Ovary (tissue), 9 donors: ENCODE results near the gene CRTC3. TPM values are rescaled to one million over a fixed set of nuclear protein-coding genes. Genes with fewer than 3 reads are reported as not detected.
A peak's percentile ranks its signal among the peaks of the same experiment; 100 is the strongest.
"Not testable (repeated sequence)": the region's sequence is repeated elsewhere in the genome, so short reads cannot be mapped to it uniquely, and the experiment has no call there.

Source experiments
- DNase-seq, 5 donors: peaks; one replicate each; pipeline ENCODE4 v3.0.0-alpha.2; 2019 to 2020
- H3K27ac ChIP-seq, 2 donors: fragments of 200-600 bp; one replicate each; pipeline versions ENCODE4 v1.5.1 to v1.8.0; 2019 to 2022
- H3K27me3 ChIP-seq: fragments of 200-600 bp; one replicate; pipeline ENCODE4 v1.8.0; 2022
- H3K36me3 ChIP-seq: fragments of 200-600 bp; sonication (generic); one replicate; pipeline ENCODE4 v1.5.1; 2019
- H3K4me1 ChIP-seq: one replicate; pipeline ENCODE4 v1.8.1; 2013; ENCODE audit warnings: mild to moderate bottlenecking, moderate library complexity; ENCODE audit not compliant: insufficient read depth
- H3K4me3 ChIP-seq: fragments of 200-600 bp; sonication (generic); one replicate; pipeline ENCODE4 v1.5.1; 2017
- H3K9me3 ChIP-seq, 2 donors: fragments of 200-600 bp in 1 of 2; sonication (generic) in 1 of 2; one replicate each; pipeline versions ENCODE4 v1.5.1 to v1.8.1; 2013 to 2019; ENCODE audit warnings: mild to moderate bottlenecking in 1 of 2, moderate library complexity in 1 of 2
- EP300 ChIP-seq: sonication (generic); formaldehyde crosslinking; IDR thresholded peaks from one replicate; pipeline ENCODE4 v1.6.1; 2017; ENCODE audit warnings: antibody characterized with exemption
- POLR2A ChIP-seq: fragments of 450-650 bp; IDR thresholded peaks from one replicate; pipeline ENCODE4 v1.6.1; 2017; ENCODE audit warnings: antibody characterized with exemption, mild to moderate bottlenecking, moderate library complexity
- WGBS, 3 donors: extraction: QIAGEN DNeasy Blood & Tissue Kit in 1 of 3; methylation state at CpG; one replicate each; pipeline versions ENCODE4 v1.1.5 to v1.1.7; 2013 to 2017; 5-methylcytosine and 5-hydroxymethylcytosine counted together
- intact Hi-C, 4 donors: fragments of 100-400 bp; cut with DNase I; formaldehyde crosslinking; loops; one replicate each; pipeline versions ENCODE4 v1.11.0 to v1.15.1; 2022 to 2023
- polyA plus RNA-seq, 2 donors: library from polyadenylated mRNA; stranded (reverse); fragments of 200-250 nt in 1 of 2; fragments of 350-450 nt in 1 of 2; fragmentation: Illumina TruSeq in 1 of 2; extraction: RNeasy Lipid Tissue Mini Kit (QIAGEN cat#74804) in 1 of 2; gene quantifications; one replicate each; pipeline ENCODE4 v1.2.3, GENCODE V29; 2013 to 2014
- total RNA-seq, 7 donors: library from RNA; depleted of rRNA in 2 of 7; stranded (reverse); fragments of >200 nt in 2 of 7; fragmentation: NEBNext Ultra II Directional in 3 of 7; extraction: Animal tissue kit (Norgen Biotek cat#: 25700) in 3 of 7; gene quantifications; one replicate each; pipeline versions ENCODE4 v1.1.0 to v1.2.4, GENCODE V29; 2016 to 2023
- TF ChIP-seq, protein P1 (sequence below), 3 donors: fragments of 450-650 bp in 2 of 3; fragments of 200-600 bp in 1 of 3; IDR thresholded peaks; one replicate each; pipeline versions ENCODE4 v1.5.1 to v1.8.0; 2016 to 2022; ENCODE audit warnings: antibody characterized with exemption in 3 of 3, mild to moderate bottlenecking in 1 of 3
- donor health status: DM: no; HTN: no; CAD: no; lungs with moderate emphysema.
- donor health status: DM: no; HTN: no; CAD: no.
- donor health status: Bipolar disorder and iron deficiency.
- donor health status: DM: yes; HTN: yes; CAD: no.
- donor health status: DM: no; HTN: no; CAD: no.
- donor health status: DM: yes; HTN: yes; CAD: no.

CRTC3 gene
- total and polyA plus RNA-seq, 9 donors, result 36.9 to 106 (median 85.4) TPM

DNA sequence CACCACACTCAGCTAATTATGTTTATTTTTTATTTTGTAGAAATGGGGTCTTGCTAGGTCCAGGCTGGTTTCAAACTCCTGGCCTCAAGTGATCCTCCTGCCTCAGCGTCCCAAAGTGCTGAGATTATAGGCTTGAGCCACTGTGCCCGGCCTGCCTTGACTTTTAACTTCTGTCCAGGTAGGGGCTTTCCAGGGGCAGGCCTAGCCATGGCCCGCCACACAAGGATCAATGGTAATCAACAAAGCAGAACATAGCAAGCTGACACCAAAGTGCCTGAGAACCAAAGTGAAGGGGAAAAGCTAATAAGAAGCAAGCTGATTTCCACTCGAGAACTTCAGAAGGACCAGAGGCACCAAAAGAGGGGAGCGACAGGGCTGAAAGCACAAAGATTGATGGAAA lies 9.4 kb upstream of the CRTC3 start:
- TF ChIP-seq EP300 (no peak), POLR2A (no peak)
- TF ChIP-seq, protein P1, sequence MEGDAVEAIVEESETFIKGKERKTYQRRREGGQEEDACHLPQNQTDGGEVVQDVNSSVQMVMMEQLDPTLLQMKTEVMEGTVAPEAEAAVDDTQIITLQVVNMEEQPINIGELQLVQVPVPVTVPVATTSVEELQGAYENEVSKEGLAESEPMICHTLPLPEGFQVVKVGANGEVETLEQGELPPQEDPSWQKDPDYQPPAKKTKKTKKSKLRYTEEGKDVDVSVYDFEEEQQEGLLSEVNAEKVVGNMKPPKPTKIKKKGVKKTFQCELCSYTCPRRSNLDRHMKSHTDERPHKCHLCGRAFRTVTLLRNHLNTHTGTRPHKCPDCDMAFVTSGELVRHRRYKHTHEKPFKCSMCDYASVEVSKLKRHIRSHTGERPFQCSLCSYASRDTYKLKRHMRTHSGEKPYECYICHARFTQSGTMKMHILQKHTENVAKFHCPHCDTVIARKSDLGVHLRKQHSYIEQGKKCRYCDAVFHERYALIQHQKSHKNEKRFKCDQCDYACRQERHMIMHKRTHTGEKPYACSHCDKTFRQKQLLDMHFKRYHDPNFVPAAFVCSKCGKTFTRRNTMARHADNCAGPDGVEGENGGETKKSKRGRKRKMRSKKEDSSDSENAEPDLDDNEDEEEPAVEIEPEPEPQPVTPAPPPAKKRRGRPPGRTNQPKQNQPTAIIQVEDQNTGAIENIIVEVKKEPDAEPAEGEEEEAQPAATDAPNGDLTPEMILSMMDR (IDR thresholded peaks at IDR 0.05), result no peak
- WGBS, 3 donors, result 87 to 92% (median 89%) methylated on average over 5 of the region's 5 CpGs
- intact Hi-C loops, result no loop called here

DNA sequence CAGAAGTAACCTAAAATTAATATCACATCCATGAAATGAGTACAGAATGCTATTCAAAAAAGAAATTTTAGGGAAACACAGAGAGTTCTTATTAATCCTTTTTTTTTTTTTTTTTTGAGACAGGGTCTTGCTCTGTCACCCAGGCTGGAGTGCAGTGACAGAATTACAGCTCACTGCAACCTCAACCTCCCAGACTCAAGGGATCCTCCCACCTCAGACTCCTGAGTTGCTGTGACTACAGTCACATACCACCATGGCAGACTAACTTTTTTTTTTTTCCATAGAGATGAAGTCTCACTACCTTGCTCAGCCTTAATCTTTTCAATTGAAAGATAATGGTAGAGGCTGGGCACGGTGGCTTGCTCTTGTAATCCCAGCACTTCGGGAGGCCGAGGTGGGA lies 6.3 kb upstream of the CRTC3 start:
- DNase-seq, result no peak
- WGBS, 3 donors, result 83 to 94% (median 93%) methylated on average over 3 of the region's 3 CpGs
- Histone ChIP-seq H3K36me3 (no peaks in the 10 kb centered on the region), H3K4me1 (no peaks in the 10 kb centered on the region), H3K4me3 (no peak overlapping the region), H3K27ac (no peak overlapping the region), H3K9me3 (no peaks in the 10 kb centered on the region), H3K27me3 (no peaks in the 10 kb centered on the region)
- no peak for TF ChIP-seq EP300
- no peak for TF ChIP-seq POLR2A
- TF ChIP-seq, protein P1 (IDR thresholded peaks at IDR 0.05), result no peak
- intact Hi-C loops, result no loop called here

More for the DNA sequence above, 9.4 kb upstream of the CRTC3 start:
- peaks cover 1% of the 10 kb centered on the region for H3K4me1 ChIP-seq
- H3K36me3 ChIP-seq, result no peaks in the 10 kb centered on the region
- DNase-seq, result no peak
- H3K4me3 ChIP-seq, result no peak overlapping the region
- H3K27ac ChIP-seq, result no peak overlapping the region
- H3K27me3 ChIP-seq, result no peaks in the 10 kb centered on the region
- H3K9me3 ChIP-seq, result no peaks in the 10 kb centered on the region

DNA sequence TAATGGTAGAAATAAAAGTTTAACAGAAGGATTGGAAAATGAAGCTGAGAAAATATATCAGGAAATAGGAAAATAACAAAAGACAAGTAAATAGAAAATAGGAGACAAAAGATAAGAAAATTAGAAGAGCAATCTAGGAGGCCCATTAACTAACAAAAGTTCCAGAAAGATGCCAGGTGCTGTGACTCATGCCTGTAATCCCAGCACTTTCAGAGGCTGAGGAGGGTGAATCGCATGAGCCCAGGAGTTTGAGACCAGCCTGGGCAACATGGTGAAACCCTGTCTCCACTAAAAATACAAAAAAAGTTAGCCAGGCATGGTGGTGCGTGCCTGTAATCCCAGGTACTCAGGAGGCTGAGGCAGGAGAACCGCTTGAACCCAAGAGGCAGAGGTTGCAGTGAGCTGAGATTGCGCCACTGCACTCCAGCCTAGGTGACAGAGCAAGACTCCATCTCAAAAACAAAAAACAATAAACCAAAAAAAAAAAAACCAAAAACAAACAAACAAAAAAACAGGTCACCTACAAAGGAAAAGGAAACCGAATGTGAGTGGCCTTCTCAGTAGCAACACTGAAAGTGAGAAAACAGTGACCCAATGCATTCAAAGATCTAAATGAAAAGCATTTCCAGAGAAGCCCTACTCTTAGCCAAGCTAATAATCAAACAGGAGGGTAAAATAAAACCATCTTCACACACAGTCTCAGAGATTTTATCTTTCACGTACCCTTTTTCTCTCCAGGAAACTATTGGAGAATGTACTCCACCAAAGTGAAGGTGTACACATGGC lies 5.5 kb upstream of the CRTC3 start:
- H3K36me3 ChIP-seq, H3K9me3 ChIP-seq, H3K27me3 ChIP-seq, DNase-seq, H3K4me3 ChIP-seq, intact Hi-C loops, H3K27ac ChIP-seq, H3K4me1 ChIP-seq: not testable (repeated sequence)
- 91 to 94% (median 92%) methylated on average over 6 of the region's 6 CpGs for WGBS, 3 donors

DNA sequence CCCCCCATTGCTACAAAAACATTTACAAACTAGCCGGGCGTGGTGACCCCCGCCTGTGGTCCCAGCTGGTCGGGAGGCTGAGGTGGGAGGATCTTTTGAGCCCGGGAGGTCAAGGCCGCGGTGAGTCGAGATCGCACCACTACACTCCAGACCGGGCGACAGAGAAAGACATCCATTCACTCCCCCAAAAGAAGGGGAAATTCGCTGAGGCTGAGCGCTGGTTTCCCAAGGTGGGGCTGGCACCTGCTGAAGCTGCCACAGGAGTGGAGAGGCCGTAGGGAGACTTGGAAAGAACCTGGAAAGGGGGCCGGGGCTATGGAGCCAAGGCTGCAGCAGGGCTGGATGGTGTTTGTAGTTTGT lies 732 bp upstream of the CRTC3 start:
- WGBS, 3 donors, result 12 to 26% (median 14%) methylated on average over 15 of the region's 15 CpGs
- no peak for DNase-seq
- no peaks in the 10 kb centered on the region for H3K9me3 ChIP-seq
- H3K27me3 ChIP-seq, result no peaks in the 10 kb centered on the region
- intact Hi-C loops, result no loop called here
- H3K4me1 ChIP-seq, result peaks cover 12% of the 10 kb centered on the region
- TF ChIP-seq, protein P1 (IDR thresholded peaks at IDR 0.05), result no peak
- no peak for TF ChIP-seq EP300
- no peaks in the 10 kb centered on the region for H3K36me3 ChIP-seq
- peak overlapping the region; percentile 97 to 99 for H3K27ac ChIP-seq
- H3K4me3 ChIP-seq, result no peak overlapping the region

DNA sequence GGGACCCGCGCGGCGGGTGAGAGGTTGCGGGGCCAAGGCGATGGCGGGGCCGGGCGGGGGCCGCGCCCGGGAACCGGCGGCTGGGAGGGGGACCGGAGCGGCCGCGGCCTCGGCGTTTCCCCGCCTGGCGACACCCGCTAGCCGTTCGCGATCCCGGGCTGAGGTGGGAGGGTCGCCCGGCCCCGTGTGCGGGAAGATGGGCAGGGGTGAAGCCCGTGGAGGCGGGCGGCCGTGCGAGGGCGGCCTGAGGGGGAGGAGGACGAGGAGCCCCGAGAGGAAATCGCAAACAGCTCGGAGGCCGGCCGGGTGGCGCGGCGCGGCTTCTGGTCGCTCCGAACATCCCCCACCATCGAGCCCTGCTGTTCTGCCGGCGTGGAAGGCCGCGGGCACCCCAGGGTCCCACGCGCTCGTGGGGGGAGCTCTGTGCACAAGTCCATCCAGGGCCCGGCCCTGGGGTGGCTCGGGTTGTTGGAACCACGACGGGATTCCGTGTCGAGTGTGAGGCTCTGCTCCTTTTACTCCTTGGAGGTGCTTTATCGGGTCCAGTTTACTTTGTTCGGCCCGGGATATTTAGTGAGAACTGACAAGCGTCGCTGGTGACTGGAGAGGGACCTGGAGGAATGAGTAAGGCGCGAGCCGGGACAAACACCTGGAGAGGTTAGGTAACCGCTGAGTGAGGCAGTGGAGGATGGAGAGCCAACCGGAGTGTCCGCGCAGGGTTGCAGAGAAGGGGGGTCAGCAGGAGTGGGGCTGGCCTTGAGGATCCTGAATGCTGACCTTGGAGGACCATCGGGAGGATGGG lies 728 bp downstream of the CRTC3 start:
- intact Hi-C loops, result loop anchor here in 3 of 4 donors (10.0 kb wide), 2 partner anchors 74 to 84 kb away; no protein-coding TSS in a partner anchor
- TF ChIP-seq EP300 (no peak), POLR2A (no peak)
- TF ChIP-seq, protein P1 (IDR thresholded peaks at IDR 0.05), result no peak
- DNase-seq, result peak; percentile 73 to 80 (median 78)

More for the DNA sequence above, 728 bp downstream of the CRTC3 start:
- Histone ChIP-seq H3K27me3 (no peaks in the 10 kb centered on the region), H3K4me1 (peaks cover 17% of the 10 kb centered on the region), H3K36me3 (no peaks in the 10 kb centered on the region), H3K4me3 (peak overlapping the region; percentile 89), H3K9me3 (no peaks in the 10 kb centered on the region), H3K27ac (peak overlapping the region; percentile 97 to 99)
- 0 to 1% (median 1%) methylated on average over 45 to 76 of the region's 76 CpGs for WGBS, 3 donors
